HFFc6 (cell line): ENCODE measurements around the gene RECK. TPM values are rescaled to one million over a fixed set of nuclear protein-coding genes. Genes with fewer than 3 reads are reported as not detected.

Experiments
- DNase-seq: peaks from one replicate; pipeline ENCODE4 v3.0.0-alpha.2; 2018
- H3K27ac Mint-ChIP-seq: 2 replicates; pipeline ENCODE4 v1.8.0; 2020; ENCODE audit warnings: mild to moderate bottlenecking, mixed read lengths
- H3K27me3 Mint-ChIP-seq: 2 replicates; pipeline ENCODE4 v1.8.0; 2021; ENCODE audit warnings: mild to moderate bottlenecking, moderate library complexity, mixed read lengths; ENCODE audit not compliant: insufficient read depth
- H3K36me3 Mint-ChIP-seq: 2 replicates; pipeline ENCODE4 v1.8.0; 2021; ENCODE audit warnings: low read depth, mixed read lengths
- H3K4me1 Mint-ChIP-seq: 2 replicates; pipeline ENCODE4 v1.8.0; 2020; ENCODE audit warnings: low read depth, mixed read lengths
- H3K4me3 Mint-ChIP-seq: 2 replicates; pipeline ENCODE4 v1.8.0; 2020; ENCODE audit warnings: mild to moderate bottlenecking, moderate library complexity, mixed read lengths
- H3K9me3 Mint-ChIP-seq: 2 replicates; pipeline ENCODE4 v1.8.0; 2020; ENCODE audit warnings: mild to moderate bottlenecking, mixed read lengths
- total RNA-seq, 6 experiments: library from RNA; stranded (reverse); fragmentation: NEBNext Ultra II Directional; extraction: Animal tissue kit (Norgen Biotek cat#: 25700); gene quantifications; 2 replicates in 1 of 6; 3 replicates in 5 of 6; pipeline ENCODE4 v1.2.3, GENCODE V29; 2021
- TF ChIP-seq, protein P1 (sequence below): fragments of 200-600 bp; sonication (generic); IDR thresholded peaks from 2 replicates; pipeline ENCODE4 v1.5.0; 2021; ENCODE audit warnings: antibody characterized with exemption, mild to moderate bottlenecking

Gene RECK
- total RNA-seq, 6 experiments from 2014 or later = 149 to 182 (median 173) TPM

DNA sequence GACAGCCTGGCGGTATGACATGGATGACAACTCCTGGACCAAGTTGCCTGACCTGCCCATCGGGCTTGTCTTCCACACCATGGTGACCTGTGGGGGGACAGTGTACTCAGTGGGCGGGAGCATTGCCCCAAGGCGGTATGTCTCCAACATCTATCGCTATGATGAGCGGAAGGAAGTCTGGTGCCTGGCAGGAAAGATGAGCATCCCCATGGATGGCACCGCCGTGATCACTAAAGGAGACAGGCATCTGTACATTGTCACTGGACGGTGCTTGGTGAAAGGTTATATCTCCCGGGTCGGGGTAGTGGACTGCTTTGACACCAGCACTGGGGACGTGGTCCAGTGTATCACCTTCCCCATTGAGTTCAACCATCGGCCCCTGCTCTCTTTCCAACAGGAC is 133.8 kb downstream of the RECK start:
- no peak overlapping the region for H3K27ac Mint-ChIP-seq
- TF ChIP-seq, protein P1, sequence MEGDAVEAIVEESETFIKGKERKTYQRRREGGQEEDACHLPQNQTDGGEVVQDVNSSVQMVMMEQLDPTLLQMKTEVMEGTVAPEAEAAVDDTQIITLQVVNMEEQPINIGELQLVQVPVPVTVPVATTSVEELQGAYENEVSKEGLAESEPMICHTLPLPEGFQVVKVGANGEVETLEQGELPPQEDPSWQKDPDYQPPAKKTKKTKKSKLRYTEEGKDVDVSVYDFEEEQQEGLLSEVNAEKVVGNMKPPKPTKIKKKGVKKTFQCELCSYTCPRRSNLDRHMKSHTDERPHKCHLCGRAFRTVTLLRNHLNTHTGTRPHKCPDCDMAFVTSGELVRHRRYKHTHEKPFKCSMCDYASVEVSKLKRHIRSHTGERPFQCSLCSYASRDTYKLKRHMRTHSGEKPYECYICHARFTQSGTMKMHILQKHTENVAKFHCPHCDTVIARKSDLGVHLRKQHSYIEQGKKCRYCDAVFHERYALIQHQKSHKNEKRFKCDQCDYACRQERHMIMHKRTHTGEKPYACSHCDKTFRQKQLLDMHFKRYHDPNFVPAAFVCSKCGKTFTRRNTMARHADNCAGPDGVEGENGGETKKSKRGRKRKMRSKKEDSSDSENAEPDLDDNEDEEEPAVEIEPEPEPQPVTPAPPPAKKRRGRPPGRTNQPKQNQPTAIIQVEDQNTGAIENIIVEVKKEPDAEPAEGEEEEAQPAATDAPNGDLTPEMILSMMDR = no peak
- H3K27me3 Mint-ChIP-seq = no peaks in the 10 kb centered on the region
- H3K4me1 Mint-ChIP-seq = peaks cover 14% of the 10 kb centered on the region
- DNase-seq = no peak
- peaks cover 10% of the 10 kb centered on the region for H3K36me3 Mint-ChIP-seq
- H3K4me3 Mint-ChIP-seq = no peak overlapping the region
- H3K9me3 Mint-ChIP-seq = no peaks in the 10 kb centered on the region

DNA sequence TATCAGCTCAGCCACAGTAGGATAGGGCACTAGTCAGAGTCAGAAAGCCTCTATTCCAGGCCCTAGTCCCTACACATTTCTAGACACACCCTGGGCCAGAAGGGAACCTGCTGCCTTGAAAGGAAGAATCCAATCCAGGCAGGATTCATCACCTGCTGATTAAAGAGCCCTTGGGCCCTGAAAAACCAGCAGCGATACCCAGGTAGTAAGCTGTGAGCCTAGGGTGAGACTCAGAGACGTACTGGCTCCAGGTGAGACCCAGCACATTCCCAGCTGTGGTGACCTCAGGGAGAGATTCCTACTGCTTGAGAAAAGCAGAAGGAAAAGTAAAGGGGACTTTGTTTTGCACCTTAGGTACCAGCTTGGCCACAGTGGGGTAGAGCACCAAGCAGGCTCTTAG is 137.1 kb downstream of the RECK start:
- H3K4me3 Mint-ChIP-seq = no peak overlapping the region
- no peaks in the 10 kb centered on the region for H3K4me1 Mint-ChIP-seq
- no peak overlapping the region for H3K27ac Mint-ChIP-seq
- peaks cover 10% of the 10 kb centered on the region for H3K36me3 Mint-ChIP-seq
- TF ChIP-seq, protein P1 = no peak
- H3K27me3 Mint-ChIP-seq = no peaks in the 10 kb centered on the region; the same call in 1 of the 2 replicates
- no peaks in the 10 kb centered on the region for H3K9me3 Mint-ChIP-seq
- no peak for DNase-seq

Other genes starting within 250 kb of the RECK start
- 10 to 100 TPM; 38.3 to 48.5 (median 41.7) TPM for gene NPR2, start 245.3 kb upstream of the RECK start, total RNA-seq
- 1 to 10 TPM in 4 of 6 experiments, under 1 TPM in 2; 0.80 to 1.7 (median 1.2) TPM for gene SPAG8, start 224.7 kb upstream of the RECK start, total RNA-seq
- gene HINT2, start 221.9 kb upstream of the RECK start, total RNA-seq = 10 to 100 TPM; 23.3 to 35.3 (median 34.6) TPM
- gene FAM221B, start 208.2 kb upstream of the RECK start, total RNA-seq = not detected
- gene TMEM8B, start 207.7 kb upstream of the RECK start, total RNA-seq = 10 to 100 TPM in 5 of 6 experiments, 1 to 10 TPM in 1; 8.7 to 15.2 (median 12.0) TPM
- not detected for gene OR13J1, start 166.5 kb upstream of the RECK start, total RNA-seq
- gene HRCT1, start 130.7 kb upstream of the RECK start, total RNA-seq = 1 to 10 TPM; 2.5 to 4.1 (median 3.3) TPM
- gene SPAAR, start 127.4 kb upstream of the RECK start, total RNA-seq = under 1 TPM in 5 of 6 experiments, not detected in 1; 0.19 to 0.34 (median 0.23) TPM
- not detected for gene OR2S2, start 78.8 kb upstream of the RECK start, total RNA-seq
- gene GLIPR2, start 99.8 kb downstream of the RECK start, total RNA-seq = 10 to 100 TPM; 18.1 to 24.7 (median 23.4) TPM
- 1 to 10 TPM in 1 of 6 experiments, under 1 TPM in 5; 0.59 to 2.5 (median 0.73) TPM for gene CCIN, start 132.5 kb downstream of the RECK start, total RNA-seq
- gene CLTA, start 154.0 kb downstream of the RECK start, total RNA-seq = 100 to 1,000 TPM; 247 to 272 (median 259) TPM
- gene GNE, start 221.5 kb downstream of the RECK start, total RNA-seq = 10 to 100 TPM; 15.8 to 18.9 (median 17.8) TPM